GM21423 (cell line): ENCODE results near the gene PRC1.

Experiments
- ATAC-seq: cut with Tn5 transposase; IDR thresholded peaks from one replicate; pipeline ENCODE4 v1.9.1; 2021; ENCODE audit warnings: mild to moderate bottlenecking, moderate library complexity; ENCODE audit not compliant: unreplicated experiment

Gene PRC1

GRCh38 chr15:90956274-90957030, 37.9 kb downstream of the PRC1 start:
- no peak for ATAC-seq

GRCh38 chr15:90955624-90956273, 38.6 kb downstream of the PRC1 start:
- no peak for ATAC-seq

- ATAC-seq = peak; percentile 94
Observed at GRCh38 chr15:90954712-90955623, 39.4 kb downstream of the PRC1 start, which contains the start of gene RCCD1. Gene RCCD1, plus strand, starts transcription at chr15:90954884. Its CDS starts 1,851 bp downstream, at chr15:90956735.

- no peak for ATAC-seq
Observed at GRCh38 chr15:90953947-90954711, 40.2 kb downstream of the PRC1 start.

GRCh38 chr15:90952901-90953677, 41.2 kb downstream of the PRC1 start:
- ATAC-seq = no peak

- no peak for ATAC-seq
Observed at GRCh38 chr15:90950676-90951075, 43.7 kb downstream of the PRC1 start.

- ATAC-seq = no peak
Observed at GRCh38 chr15:90949979-90950675, 44.2 kb downstream of the PRC1 start.

GRCh38 chr15:90948506-90948905, 45.8 kb downstream of the PRC1 start:
- ATAC-seq = no peak

GRCh38 chr15:90947577-90948357, 46.6 kb downstream of the PRC1 start:
- no peak for ATAC-seq

GRCh38 chr15:90946941-90947576, 47.3 kb downstream of the PRC1 start:
- ATAC-seq = no peak

- ATAC-seq = no peak
Observed at GRCh38 chr15:90946538-90946937, 47.8 kb downstream of the PRC1 start.

- ATAC-seq = no peak
Observed at GRCh38 chr15:90945091-90945490, 49.2 kb downstream of the PRC1 start.

- ATAC-seq = no peak
Observed at GRCh38 chr15:90942354-90943120, 51.8 kb downstream of the PRC1 start.

GRCh38 chr15:90941038-90941437, 53.3 kb downstream of the PRC1 start:
- no peak for ATAC-seq

- no peak for ATAC-seq
Observed at GRCh38 chr15:90939756-90940155, 54.6 kb downstream of the PRC1 start.

GRCh38 chr15:90938261-90938660, 56.1 kb downstream of the PRC1 start:
- ATAC-seq = no peak

GRCh38 chr15:90936823-90937222, 57.5 kb downstream of the PRC1 start:
- ATAC-seq = no peak
